WTC11 (cell line): ENCODE measurements around the gene DYNC1I1.

Experiments used
- CREB1 ChIP-seq: sonication (generic); formaldehyde crosslinking; IDR thresholded peaks from 2 replicates; pipeline ENCODE4 v1.8.0; 2023; ENCODE audit warnings: mild to moderate bottlenecking, missing genetic modification reagents
- CTCF ChIP-seq: fragments of 200-600 bp; IDR thresholded peaks from 2 replicates; pipeline ENCODE4 v1.8.0; 2022; ENCODE audit warnings: antibody characterized with exemption
- IRF2 ChIP-seq: sonication (generic); formaldehyde crosslinking; IDR thresholded peaks from 2 replicates; pipeline ENCODE4 v1.8.0; 2022; ENCODE audit warnings: low read depth, missing genetic modification reagents, borderline replicate concordance
- JUN ChIP-seq: sonication (generic); formaldehyde crosslinking; IDR thresholded peaks from 2 replicates; pipeline ENCODE4 v1.8.0; 2023; ENCODE audit warnings: mild to moderate bottlenecking, missing genetic modification reagents
- TEAD4 ChIP-seq: sonication (generic); formaldehyde crosslinking; IDR thresholded peaks from 2 replicates; pipeline ENCODE4 v1.8.0; 2022; ENCODE audit warnings: mild to moderate bottlenecking, missing genetic modification reagents
- ZNF121 ChIP-seq: sonication (generic); formaldehyde crosslinking; IDR thresholded peaks from 2 replicates; pipeline ENCODE4 v1.8.0; 2023; ENCODE audit warnings: missing genetic modification reagents
- ZNF416 ChIP-seq: fragments of 250-450 bp; sonication (Bioruptor Pico); IDR thresholded peaks from 2 replicates; pipeline ENCODE4 v1.9.0; 2021; ENCODE audit warnings: mild to moderate bottlenecking, inconsistent platforms
- ZNF512 ChIP-seq: sonication (generic); formaldehyde crosslinking; IDR thresholded peaks from 2 replicates; pipeline ENCODE4 v1.8.1; 2022; ENCODE audit warnings: missing genetic modification reagents, borderline replicate concordance
- ZNF671 ChIP-seq: fragments of 250-450 bp; sonication (Bioruptor Pico); IDR thresholded peaks from 2 replicates; pipeline ENCODE4 v1.8.0; 2021; ENCODE audit warnings: mild to moderate bottlenecking
- TF ChIP-seq, protein P1 (sequence below): sonication (generic); formaldehyde crosslinking; IDR thresholded peaks from 2 replicates; pipeline ENCODE4 v1.8.1; 2023; ENCODE audit warnings: mild to moderate bottlenecking, missing genetic modification reagents

GRCh38 chr7:96026611-96027010 lies 254.3 kb downstream of the DYNC1I1 start:
- TF ChIP-seq CTCF = no peak
- no peak for TF ChIP-seq ZNF512 (CRISPR knock-in tag)
- TF ChIP-seq JUN (CRISPR knock-in tag) = no peak
- TF ChIP-seq ZNF121 (CRISPR knock-in tag) = no peak
- TF ChIP-seq, protein P1, sequence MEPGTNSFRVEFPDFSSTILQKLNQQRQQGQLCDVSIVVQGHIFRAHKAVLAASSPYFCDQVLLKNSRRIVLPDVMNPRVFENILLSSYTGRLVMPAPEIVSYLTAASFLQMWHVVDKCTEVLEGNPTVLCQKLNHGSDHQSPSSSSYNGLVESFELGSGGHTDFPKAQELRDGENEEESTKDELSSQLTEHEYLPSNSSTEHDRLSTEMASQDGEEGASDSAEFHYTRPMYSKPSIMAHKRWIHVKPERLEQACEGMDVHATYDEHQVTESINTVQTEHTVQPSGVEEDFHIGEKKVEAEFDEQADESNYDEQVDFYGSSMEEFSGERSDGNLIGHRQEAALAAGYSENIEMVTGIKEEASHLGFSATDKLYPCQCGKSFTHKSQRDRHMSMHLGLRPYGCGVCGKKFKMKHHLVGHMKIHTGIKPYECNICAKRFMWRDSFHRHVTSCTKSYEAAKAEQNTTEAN (CRISPR knock-in tag) = no peak
- no peak for TF ChIP-seq CREB1
- no peak for TF ChIP-seq ZNF416 (CRISPR knock-in tag)
- no peak for TF ChIP-seq IRF2 (CRISPR knock-in tag)
- no peak for TF ChIP-seq TEAD4 (CRISPR knock-in tag)
- TF ChIP-seq ZNF671 (CRISPR knock-in tag) = no peak
